GM12875 (cell line): Measurements from ENCODE around the gene THPO.

Experiments used
- H3K4me3 ChIP-seq: one replicate; pipeline ENCODE4 v1.5.1; 2011; ENCODE audit warnings: low read depth, low read length, control low read depth
- CTCF ChIP-seq: IDR thresholded peaks from 2 replicates; pipeline ENCODE4 v1.5.1; 2011; ENCODE audit warnings: low read depth, mild to moderate bottlenecking, control low read depth, inconsistent platforms, low read length, moderate library complexity, borderline replicate concordance; ENCODE audit not compliant: insufficient read depth

The THPO gene

GRCh38 chr3:184327171-184327570 lies 50.8 kb downstream of the THPO start:
- no peak for TF ChIP-seq CTCF

GRCh38 chr3:184325715-184326369 lies 52.2 kb downstream of the THPO start:
- TF ChIP-seq CTCF = no peak

More at GRCh38 chr3:184327171-184327570, 50.8 kb downstream of the THPO start:
- no peak overlapping the region for H3K4me3 ChIP-seq

GRCh38 chr3:184325269-184325668 lies 52.7 kb downstream of the THPO start:
- H3K4me3 ChIP-seq = no peak overlapping the region
- no peak for TF ChIP-seq CTCF

More at GRCh38 chr3:184325715-184326369, 52.2 kb downstream of the THPO start:
- H3K4me3 ChIP-seq = no peak overlapping the region

DNA sequence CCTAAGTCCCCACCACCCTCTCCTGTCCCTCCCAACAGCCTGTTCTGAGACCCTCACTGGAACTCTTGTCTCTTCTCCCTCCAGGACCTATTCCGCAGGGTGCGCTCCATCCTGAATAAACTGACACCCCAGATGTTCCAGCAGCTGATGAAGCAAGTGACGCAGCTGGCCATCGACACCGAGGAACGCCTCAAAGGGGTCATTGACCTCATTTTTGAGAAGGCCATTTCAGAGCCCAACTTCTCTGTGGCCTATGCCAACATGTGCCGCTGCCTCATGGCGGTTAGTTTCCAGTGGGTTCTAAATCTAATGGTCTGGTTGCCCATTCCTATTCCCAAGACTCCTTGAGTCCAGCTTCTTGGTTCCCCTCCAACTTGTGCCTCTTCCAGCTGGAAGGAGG lies 54.3 kb downstream of the THPO start:
- no peak for TF ChIP-seq CTCF
- no peak overlapping the region for H3K4me3 ChIP-seq

GRCh38 chr3:184322731-184323487 lies 55.1 kb downstream of the THPO start:
- no peak for TF ChIP-seq CTCF
- H3K4me3 ChIP-seq = no peak overlapping the region
